ENCODE measurements around the gene ULK3. TPM values are rescaled to one million over a fixed set of nuclear protein-coding genes. Genes with fewer than 3 reads are reported as not detected.
A peak's percentile ranks its signal among the peaks of the same experiment; 100 is the strongest.

The ULK3 gene
- total RNA-seq, 3 donors from 2014 or later (not counting 1 experiment from before 2014, with no cell fraction given): 54.8 to 75.1 (median 64.7) TPM

DNA sequence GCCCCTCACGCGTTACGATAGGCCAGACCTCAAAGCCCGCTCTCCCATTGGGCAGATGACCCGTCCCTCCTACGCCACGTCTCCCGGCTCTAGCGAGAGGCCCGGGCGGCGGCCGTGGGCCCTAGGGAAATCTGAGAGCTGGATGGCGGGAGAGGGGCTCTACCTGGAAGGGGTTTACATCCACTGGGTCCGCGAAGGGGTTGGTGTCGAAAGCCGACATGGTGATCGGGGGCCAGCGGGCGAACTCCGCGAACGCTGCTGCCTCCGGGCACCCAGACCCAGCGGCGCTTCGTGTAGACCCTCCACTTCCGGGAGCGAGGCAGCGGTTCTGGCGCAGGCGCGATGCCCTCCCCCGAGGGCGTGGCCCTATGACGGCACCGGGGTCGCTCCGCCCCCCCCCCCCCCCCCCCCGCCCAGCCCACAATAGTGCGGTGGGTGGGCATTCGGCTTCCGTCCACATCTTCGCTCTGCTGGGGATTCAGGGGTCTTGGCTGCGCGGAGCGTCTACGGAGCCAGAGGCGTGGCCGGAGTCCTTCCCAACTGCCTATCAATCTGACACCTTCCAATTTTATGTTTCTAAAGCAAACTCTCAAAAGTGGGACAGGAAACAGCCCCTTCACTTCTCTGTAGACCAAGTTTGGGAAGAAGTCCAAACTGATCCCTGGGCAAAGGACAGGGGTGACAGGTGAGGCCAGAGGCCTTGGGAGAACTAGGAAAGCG lies 30.2 kb upstream of the ULK3 start, which contains the start of gene SCAMP2:
Gene SCAMP2 (minus strand): TSS at position 330 of the 720 bp plus-strand sequence. CDS start 110 bp downstream, at position 220.
- Mint-ChIP-seq H3K9me3 (no peaks in the 10 kb centered on the region), H3K27me3 (ENCODE audit: low read depth in 2 of 2) (no peaks in the 10 kb centered on the region), H3K4me1 (peaks cover 43 to 45% of the 10 kb centered on the region in 2 donors), H3K36me3 (no peaks in the 10 kb centered on the region), H3K27ac (peak within 1 kb of the TSS; percentile 95 to 98), H3K4me3 (peak within 1 kb of the TSS; percentile 99)
- ATAC-seq: peak; percentile 95 to 97 (median 96)
- Histone ChIP-seq H3K27me3 (ENCODE audit: control insufficient read depth, insufficient read depth, low read length) (no peaks in the 10 kb centered on the region), H3K4me3 (ENCODE audit: low read length) (peak within 1 kb of the TSS; percentile 81), H3K27ac (ENCODE audit: low read length) (peak within 1 kb of the TSS; percentile 96), H3K36me3 (ENCODE audit: control insufficient read depth, insufficient read depth, low read length) (no peaks in the 10 kb centered on the region), H3K9me3 (ENCODE audit: control insufficient read depth, insufficient read depth, low read length) (no peaks in the 10 kb centered on the region), H3K4me1 (ENCODE audit: control insufficient read depth, insufficient read depth, low read length) (peaks cover 47% of the 10 kb centered on the region)
- under 1% methylated on average over 39 of the region's 52 CpGs for WGBS (ENCODE audit: insufficient coverage)
- intact Hi-C loops (cut with micrococcal nuclease): loop anchor here (1.0 to 2.0 kb wide), 2 partner anchors 16 to 28 kb away; no protein-coding TSS in a partner anchor
- TF ChIP-seq, protein P1, sequence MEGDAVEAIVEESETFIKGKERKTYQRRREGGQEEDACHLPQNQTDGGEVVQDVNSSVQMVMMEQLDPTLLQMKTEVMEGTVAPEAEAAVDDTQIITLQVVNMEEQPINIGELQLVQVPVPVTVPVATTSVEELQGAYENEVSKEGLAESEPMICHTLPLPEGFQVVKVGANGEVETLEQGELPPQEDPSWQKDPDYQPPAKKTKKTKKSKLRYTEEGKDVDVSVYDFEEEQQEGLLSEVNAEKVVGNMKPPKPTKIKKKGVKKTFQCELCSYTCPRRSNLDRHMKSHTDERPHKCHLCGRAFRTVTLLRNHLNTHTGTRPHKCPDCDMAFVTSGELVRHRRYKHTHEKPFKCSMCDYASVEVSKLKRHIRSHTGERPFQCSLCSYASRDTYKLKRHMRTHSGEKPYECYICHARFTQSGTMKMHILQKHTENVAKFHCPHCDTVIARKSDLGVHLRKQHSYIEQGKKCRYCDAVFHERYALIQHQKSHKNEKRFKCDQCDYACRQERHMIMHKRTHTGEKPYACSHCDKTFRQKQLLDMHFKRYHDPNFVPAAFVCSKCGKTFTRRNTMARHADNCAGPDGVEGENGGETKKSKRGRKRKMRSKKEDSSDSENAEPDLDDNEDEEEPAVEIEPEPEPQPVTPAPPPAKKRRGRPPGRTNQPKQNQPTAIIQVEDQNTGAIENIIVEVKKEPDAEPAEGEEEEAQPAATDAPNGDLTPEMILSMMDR (IDR thresholded peaks at IDR 0.05): no peak
- DNase-seq: peak; percentile 90 to 94

DNA sequence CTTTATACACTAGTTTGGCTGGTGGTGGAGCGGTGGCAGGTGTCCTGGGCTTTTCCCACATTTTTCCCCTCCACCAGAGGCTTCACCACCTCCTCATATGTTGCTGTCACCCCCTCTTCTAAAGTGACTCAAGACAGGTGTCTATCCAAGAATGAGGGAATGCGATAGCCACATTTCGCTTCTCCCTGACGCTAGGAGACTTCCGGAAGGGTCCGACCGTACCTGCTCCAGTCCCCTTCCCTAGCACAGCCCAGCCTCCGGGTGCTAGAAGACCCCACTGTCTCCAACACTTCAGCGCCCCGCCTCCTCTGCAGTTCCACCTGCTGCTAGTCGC lies 29.7 kb upstream of the ULK3 start:
- H3K4me3 Mint-ChIP-seq: peak overlapping the region; percentile 99
- Histone ChIP-seq H3K4me3 (ENCODE audit: low read length) (peak overlapping the region; percentile 81), H3K9me3 (ENCODE audit: control insufficient read depth, insufficient read depth, low read length) (no peaks in the 10 kb centered on the region), H3K4me1 (ENCODE audit: control insufficient read depth, insufficient read depth, low read length) (peaks cover 52% of the 10 kb centered on the region), H3K36me3 (ENCODE audit: control insufficient read depth, insufficient read depth, low read length) (no peaks in the 10 kb centered on the region), H3K27me3 (ENCODE audit: control insufficient read depth, insufficient read depth, low read length) (no peaks in the 10 kb centered on the region), H3K27ac (ENCODE audit: low read length) (peak overlapping the region; percentile 96)
- WGBS (ENCODE audit: insufficient coverage): under 1% methylated on average over 11 of the region's 11 CpGs
- H3K27me3 Mint-ChIP-seq (ENCODE audit: low read depth in 2 of 2): no peaks in the 10 kb centered on the region
- peaks cover 48 to 50% of the 10 kb centered on the region in 2 donors for H3K4me1 Mint-ChIP-seq
- peak overlapping the region; percentile 95 to 98 for H3K27ac Mint-ChIP-seq
- ATAC-seq (no peak), DNase-seq (no peak)
- intact Hi-C loops (cut with micrococcal nuclease): loop anchor here (1.0 to 2.0 kb wide), 2 partner anchors 17 to 28 kb away; no protein-coding TSS in a partner anchor
- no peaks in the 10 kb centered on the region for H3K9me3 Mint-ChIP-seq
- TF ChIP-seq, protein P1 (IDR thresholded peaks at IDR 0.05): no peak
- no peaks in the 10 kb centered on the region for H3K36me3 Mint-ChIP-seq

DNA sequence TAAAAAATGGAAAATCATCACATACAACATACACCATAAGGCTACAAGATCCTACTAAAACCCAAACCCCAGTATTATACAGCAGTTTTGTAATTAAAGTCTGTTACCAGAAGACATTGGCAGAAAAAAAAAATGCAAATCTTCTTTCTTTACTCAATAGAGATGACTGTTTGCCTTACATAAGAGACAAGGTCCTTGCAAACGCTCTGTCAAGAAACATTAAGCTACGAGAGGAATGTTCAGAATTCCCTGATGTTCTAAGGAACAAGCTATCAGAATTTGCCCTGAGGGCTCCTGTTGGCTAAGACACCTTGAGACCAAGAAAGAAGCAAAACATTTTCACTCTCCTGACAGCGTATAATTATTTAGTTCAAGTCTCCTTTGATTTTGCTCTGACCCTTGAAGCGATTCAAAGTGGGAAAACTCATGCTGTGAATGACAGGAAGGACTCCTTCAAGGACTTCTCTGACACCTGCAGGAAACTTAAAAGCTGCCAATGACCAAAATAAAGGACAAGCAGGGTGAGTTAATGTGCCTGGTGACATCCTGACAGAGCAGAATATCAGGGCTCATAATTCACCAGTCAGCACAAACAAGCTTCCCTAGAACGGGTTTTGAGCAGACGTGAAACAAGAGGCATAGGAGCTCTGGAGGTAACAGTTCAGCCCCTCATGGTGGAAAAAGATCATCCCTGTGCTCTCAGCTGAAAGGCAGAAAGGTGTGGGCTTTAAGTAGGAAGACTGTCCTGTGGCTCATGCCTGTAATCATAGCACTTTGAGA lies 27.7 kb upstream of the ULK3 start:
- WGBS (ENCODE audit: insufficient coverage): 24% methylated on average over 6 of the region's 6 CpGs
- TF ChIP-seq, protein P1 (IDR thresholded peaks at IDR 0.05): no peak
- intact Hi-C loops (cut with micrococcal nuclease): no loop called here
- Mint-ChIP-seq H3K27ac (peak overlapping the region; percentile 87 to 95), H3K4me3 (peak overlapping the region; percentile 99), H3K36me3 (no peaks in the 10 kb centered on the region), H3K27me3 (ENCODE audit: low read depth in 2 of 2) (no peaks in the 10 kb centered on the region), H3K4me1 (peaks cover 61 to 64% of the 10 kb centered on the region in 2 donors), H3K9me3 (no peaks in the 10 kb centered on the region)
- H3K9me3 ChIP-seq (ENCODE audit: control insufficient read depth, insufficient read depth, low read length): no peaks in the 10 kb centered on the region
- H3K4me1 ChIP-seq (ENCODE audit: control insufficient read depth, insufficient read depth, low read length): peaks cover 71% of the 10 kb centered on the region
- H3K36me3 ChIP-seq (ENCODE audit: control insufficient read depth, insufficient read depth, low read length): no peaks in the 10 kb centered on the region
- H3K27ac ChIP-seq (ENCODE audit: low read length): peak overlapping the region; percentile 56
- ATAC-seq (no peak), DNase-seq (no peak)
- no peak overlapping the region for H3K4me3 ChIP-seq (ENCODE audit: low read length)
- no peaks in the 10 kb centered on the region for H3K27me3 ChIP-seq (ENCODE audit: control insufficient read depth, insufficient read depth, low read length)
